HG03378 (cell line): ENCODE measurements around the gene WNK2.
"Not testable (repeated sequence)": the region's sequence is repeated elsewhere in the genome, so short reads cannot be mapped to it uniquely, and the experiment has no call there.

Experiments used
- ATAC-seq: cut with Tn5 transposase; IDR thresholded peaks from one replicate; pipeline ENCODE4 v1.9.1; 2021; ENCODE audit warnings: mild to moderate bottlenecking, moderate library complexity; ENCODE audit not compliant: unreplicated experiment

WNK2 gene

DNA sequence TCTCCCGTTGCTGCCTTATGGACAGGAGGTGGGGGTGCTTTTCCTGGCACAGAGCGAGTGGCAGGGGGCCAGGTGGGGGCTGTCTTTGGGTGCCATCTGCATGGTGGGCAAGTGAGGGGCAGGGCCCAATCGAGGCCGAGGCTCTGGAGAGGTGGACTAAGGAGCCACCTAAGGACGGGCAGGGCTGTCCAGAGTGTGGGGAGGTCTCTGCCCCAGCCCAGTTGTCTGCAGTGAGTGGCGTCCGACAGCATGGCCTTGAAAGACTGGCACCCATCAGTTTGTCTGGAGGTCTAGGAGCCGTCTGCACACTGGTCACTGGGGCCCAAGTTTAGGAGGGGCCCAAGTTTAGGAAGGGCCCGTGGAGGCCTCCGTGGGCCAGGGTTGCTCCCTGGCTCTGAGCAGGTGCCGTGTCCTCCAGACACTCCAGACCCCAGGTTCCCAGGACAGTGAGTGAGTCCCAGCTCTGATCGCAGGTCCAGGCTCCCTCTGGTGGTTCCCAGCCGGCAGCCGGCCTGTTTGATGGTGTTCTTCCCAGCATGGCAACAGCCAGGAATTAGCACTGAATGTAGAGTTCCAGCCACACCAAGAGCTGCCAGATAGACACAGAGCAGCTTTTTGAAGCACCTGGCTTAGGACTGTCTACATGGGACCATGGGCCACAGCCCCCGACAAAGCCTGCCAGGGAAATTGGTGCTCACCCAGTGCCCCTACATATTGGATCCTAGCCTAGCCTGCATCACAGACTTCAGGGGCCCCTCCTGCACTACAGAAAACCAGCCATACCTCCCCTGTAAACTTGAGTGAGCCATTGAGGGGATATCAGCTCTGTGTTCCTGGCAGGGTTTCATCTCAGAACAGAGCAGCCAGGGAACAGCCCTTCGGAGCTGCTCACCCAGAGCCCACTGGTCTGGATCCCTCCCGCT, 120.9 kb downstream of the WNK2 start:
- no peak for ATAC-seq

DNA sequence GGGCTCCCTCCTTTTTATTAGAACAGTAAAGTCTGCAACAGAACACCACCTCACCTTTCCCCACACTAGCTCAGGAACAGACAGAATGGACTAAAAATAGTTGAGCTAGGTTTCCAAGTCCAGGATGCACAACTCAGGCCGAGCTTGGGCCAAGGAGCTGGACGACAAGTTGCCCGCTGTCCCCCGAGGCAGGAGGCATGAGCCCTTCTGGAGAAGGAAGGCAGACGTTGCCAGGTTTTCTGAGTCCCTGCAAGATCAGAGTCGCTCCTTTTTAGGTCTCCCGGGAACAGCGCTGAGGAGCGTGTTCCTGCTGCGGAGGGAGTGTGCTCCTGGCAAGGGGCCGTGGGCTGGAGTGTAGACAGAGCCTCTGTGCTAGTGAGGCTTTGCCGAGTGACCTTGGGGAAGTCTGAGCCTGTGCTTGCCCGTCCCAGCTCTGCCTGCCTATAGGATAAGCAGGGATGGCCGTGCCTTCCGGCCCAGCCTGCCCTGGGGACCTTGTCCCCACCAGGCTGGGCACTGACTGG, 121.6 kb downstream of the WNK2 start:
- ATAC-seq: no peak

DNA sequence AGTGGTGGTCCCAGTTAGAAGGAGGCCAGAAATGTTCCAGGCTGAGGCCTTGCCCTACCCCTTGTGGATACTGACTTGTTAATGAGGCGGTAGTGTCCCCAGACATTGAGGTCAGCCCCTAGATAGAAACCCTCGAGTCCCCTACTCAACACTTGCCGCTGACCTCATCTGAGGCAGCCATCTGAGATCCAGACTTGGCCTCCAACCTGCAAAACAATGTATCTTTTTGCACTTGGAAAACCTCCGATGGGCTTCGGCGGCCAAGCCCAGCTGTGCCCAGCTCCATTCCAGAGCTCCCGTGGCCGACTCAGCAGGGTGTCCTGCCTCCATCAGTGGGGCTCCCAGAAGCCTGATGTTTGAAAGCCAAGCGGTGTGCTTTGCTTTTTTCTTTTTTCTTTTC, 122.1 kb downstream of the WNK2 start:
- ATAC-seq: no peak

DNA sequence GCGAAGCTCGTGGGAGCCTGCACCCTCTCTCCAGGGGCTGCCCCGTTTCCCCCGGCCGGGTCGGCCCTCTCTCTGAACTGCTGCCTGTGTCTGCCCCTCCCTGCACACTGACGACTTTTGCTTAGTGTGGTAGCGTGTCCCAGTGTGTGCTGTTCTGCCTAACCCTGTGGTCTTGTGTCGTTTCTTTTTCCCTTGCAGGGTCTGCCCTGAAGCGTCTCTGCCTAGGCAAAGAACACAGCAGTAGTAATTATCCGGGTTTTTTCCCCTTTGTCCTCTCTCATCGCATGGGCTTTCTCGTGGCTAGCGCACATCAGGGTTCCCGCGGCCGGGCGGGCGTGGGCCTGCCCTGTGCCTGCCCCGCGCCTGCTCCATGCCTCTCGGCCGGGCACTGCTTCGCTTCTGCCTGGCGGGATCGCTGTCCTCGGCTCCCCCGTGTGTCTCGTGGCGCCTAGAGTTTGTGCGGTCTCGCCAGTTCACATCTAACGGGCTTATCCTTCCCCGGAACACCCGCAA, 122.7 kb downstream of the WNK2 start:
- ATAC-seq: no peak

DNA sequence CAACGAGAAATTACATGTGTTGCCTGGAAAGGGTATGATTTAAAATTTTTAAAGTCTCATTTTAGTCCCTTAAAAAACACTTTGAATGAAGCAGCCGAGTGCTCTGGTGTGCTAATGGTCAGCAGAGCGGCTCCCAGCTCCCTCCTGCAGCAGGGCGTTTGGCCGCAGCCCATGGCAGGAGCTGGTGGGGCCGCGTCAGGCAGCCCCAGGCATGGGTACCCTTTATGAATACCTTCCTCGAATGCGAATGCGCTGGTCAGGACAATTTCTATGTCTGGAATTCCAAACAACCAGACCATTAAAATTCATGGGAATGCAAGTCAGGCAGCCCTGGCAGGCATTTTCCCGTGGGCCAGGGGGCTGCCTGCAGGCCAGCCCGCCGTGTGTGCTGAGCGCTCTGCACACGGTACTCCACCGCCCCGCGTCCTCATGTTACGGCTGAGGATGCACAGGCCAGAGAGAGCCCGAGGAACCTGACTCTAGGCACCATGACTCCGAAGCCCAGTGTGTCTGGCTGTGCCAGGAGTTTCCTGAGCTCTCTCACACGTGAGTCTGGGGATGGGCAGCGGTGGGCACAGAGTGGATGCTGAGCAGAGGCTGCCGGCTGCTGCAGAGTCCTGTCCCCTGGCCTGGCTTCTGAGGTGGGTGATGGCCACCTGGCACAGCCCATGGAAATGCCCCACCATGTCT, 123.7 kb downstream of the WNK2 start:
- no peak for ATAC-seq

DNA sequence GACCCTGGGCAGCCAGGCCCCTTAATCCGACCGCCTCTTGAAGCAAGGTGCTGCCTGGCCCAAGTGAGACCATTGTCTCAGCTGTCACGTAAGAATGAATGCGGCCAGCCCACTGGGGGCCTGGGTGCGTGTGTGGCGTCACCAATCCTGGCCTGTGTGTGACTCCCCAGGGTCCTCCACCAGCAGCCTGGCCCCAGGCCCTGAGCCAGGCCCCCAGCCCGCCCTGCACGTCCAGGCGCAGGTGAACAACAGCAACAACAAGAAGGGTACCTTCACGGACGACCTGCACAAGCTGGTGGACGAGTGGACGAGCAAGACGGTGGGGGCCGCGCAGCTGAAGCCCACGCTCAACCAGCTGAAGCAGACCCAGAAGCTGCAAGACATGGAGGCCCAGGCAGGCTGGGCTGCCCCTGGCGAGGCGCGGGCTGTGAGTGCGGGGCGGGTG, 124.2 kb downstream of the WNK2 start:
- ATAC-seq: no peak

DNA sequence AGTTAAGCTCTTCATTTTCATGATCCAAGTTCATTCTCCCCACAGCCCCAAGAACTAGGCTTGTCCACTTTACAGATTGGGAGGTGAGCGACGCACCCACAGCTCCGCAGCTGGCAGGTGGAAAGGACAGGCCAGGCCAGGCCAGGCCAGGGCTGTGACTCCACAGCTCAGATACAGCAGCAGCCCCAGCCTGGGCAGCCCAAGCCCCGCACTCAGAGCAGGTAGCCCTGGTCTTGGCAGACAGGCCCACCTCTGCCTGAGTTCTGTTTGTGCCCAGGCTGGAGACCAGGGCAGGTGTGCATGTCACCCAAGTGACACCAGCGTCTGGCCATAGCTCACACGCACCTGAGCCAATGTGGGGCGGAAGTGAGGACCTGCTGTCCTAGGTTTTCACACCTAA, 124.7 kb downstream of the WNK2 start:
- no peak for ATAC-seq

DNA sequence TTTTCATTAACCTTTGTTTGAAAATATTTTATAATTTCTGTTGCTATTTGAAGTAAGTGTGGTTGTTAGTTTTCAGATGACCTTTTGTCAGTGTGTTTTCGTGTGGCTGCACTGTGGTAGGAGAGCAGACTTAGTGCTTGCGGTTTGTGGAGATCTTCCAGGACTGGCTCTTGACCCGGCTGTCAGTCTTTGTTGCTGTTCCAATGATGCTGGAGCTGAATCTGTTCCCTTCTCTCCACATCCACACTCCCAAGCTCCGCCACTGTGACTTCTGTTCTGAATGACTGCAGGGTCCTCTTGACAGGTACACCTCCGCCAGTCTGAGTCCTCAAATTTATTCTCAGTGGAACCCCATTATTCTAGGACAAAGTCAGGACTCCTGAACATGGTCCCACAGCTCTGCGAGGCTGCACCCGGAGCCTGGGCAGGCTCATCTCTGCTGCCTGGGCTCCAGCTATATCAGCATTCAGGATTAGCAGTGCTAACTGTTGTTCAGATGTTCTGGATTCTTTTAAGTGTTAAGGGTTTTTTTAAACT, 126.0 kb downstream of the WNK2 start:
- no peak for ATAC-seq

DNA sequence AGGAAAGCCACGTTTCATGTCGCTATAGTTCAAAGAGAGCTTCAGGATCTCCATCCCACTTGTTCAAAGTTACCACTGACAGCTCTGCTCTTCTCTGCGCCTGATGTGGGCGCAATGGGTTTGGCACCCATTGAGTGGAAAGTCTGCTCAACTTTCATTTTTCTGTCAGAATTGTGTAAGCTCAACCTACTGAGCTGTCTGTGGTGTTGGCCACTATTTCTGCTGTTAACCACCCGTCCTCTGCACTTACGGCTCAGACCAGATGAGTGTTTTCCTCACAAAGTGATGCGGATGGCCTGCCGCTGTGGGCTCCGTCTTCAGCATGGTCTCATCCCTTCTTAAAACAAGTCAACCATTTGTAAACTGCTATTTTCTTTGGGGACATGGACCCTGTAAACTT, 131.2 kb downstream of the WNK2 start:
- no peak for ATAC-seq

DNA sequence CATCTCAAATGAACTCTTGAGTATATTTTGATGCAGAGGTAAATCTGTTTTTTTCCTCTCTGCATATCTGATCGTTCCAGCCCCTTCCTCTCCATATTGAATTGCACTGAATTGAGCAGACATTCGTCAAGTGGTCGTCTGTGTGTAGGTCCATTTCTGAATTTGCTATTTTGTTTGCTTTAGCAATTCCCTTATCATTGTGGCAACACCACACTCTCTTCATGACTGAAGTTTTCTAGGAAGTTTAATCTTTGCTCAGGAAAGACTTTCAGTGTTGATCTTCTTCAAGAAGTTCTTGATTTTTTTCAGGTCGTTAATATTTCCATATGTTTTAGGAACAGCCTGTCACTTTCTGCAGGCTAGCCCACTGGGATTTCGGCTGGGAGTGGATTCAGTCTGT, 132.0 kb downstream of the WNK2 start:
- no peak for ATAC-seq

DNA sequence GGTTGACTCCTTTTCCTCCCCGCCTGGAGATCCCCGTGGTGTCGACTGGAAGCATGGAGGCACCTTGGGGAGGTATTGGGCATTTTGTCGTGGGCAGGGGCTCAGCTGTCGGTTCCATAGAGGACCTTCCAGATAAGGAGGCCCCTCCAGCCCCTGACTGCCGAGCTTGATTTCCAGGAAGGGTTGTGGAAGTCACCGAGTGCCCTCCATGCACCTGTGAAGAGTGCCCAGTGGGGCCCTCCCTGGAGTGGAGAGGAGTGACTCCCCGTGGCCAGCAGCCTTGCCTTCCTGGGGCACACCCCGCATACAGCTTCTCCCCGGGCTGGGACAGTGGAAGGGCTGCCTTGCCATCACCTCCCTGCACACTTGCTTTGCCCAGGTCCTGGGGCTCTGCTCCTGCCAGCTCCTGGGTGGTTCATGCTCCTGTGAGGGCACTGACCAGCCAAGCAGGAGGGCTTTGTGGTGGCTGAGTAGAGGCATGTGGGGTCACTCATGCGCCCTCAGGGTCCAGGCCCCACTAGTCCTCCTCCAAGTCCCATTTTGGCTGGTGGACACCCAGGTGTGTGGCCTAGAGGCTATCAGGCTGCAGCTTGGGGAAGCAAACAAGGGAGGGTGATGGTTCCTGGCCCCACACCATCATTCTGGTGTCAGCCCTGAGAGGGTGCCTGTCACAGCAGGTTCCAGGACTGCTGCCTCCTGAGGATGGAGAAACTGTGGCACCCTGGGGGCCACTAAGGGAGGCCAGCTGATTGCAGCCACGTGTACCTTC, 133.0 kb downstream of the WNK2 start:
- no peak for ATAC-seq

DNA sequence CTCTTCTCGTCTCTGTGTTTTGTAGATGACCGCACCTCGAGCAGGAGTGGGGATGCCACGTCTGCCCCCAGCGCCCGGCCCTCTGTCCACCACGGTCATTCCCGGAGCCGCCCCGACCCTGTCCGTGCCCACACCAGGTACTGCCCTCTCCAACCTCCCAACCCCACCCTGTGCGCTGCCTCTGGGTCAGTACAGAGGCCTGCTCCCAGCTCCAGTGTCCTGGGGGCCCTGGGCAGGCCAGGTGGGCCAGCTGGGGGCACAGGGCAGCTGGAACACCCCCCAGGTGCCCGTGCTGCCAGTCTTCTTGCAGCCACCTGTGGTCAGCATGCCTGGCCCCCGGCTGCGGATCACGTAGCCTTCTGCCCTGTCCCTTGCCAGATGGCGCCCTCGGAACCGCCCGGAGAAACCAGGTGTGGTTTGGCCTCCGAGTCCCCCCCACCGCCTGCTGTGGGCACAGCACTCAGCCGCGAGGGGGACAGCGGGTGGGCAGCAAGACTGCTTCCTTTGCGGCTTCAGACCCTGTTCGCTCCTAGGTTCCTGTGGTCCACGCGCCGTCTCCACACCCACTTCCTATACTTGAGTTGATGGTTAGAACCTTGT, 133.7 kb downstream of the WNK2 start:
- ATAC-seq: no peak

DNA sequence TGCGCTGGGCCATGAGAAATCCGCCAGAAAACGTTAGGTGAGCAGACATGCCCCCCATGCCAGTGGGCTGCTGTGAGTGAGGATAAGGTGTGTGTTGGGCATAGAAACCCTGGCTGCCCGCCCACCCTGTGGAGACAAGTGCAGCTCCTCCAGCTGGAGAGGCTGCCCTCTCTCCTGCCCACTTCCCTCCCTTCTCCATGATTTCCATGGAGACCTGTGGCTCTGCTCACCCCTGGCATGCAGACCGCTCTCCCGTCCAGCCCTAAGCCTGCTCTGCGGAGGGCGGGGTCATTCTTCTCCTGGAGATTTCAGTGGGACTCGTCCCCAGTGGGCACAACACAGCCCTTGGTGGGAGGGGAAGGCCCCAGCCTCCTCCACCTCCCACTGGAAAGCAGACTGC, 134.5 kb downstream of the WNK2 start:
- ATAC-seq: no peak

DNA sequence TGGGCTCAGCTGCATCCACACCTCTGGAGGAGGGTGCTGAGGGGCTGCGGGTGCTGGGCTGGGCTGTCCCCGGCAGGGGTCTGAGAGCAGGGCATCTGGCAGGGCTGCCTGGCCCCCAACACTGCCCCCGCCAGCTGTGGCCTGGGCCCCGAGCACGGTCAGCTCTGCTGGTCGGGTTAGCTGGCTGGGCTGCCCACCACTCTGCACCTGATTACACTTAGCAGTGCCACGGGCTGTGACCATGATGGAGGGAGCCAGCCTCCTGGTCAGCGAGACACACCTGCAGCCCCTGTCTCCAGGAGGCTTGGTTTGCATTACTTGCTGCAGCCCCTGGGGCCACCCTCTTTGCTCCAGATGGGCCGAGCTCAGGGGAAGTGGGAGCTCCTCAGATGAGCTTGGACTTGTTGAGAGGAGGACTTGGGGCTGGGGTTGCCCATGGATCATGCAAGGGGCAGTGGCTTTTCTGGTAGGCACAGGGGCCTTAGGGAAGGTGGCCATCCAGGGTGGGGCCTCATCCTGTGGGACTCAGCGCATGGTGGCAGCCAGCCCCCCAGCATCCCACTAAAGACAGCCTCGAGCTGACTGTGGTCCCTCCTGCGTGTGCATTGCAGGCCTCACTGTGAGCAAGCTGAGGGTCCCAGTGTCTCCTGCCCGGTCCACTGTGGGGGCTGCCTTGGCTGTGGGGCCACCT, 135.5 kb downstream of the WNK2 start:
- no peak for ATAC-seq

DNA sequence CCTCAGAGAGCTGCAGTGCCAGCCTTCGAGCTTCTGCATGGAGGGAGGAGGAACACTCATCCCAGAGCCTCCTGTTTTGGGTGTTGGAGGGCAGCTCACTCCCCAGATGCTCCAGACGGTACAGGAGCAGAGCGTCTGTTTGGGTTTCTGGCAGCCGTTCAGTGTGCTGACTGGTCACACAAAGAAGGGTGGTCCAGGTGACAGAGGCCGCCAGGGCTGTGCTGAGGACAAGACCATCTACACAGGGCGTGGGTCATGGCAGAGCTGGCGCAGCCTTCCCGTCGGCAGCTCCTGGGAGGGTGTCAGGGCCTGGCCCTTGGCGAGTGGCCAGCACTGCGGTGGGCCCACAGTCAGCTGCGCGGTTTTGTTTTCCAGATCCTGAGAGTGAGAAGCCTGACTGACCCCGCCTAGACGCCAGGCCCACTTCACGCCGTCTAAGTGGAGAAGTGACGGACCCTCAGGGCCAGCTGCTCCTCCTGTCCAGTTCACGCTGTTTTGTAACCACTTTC, 136.1 kb downstream of the WNK2 start:
- ATAC-seq: no peak

DNA sequence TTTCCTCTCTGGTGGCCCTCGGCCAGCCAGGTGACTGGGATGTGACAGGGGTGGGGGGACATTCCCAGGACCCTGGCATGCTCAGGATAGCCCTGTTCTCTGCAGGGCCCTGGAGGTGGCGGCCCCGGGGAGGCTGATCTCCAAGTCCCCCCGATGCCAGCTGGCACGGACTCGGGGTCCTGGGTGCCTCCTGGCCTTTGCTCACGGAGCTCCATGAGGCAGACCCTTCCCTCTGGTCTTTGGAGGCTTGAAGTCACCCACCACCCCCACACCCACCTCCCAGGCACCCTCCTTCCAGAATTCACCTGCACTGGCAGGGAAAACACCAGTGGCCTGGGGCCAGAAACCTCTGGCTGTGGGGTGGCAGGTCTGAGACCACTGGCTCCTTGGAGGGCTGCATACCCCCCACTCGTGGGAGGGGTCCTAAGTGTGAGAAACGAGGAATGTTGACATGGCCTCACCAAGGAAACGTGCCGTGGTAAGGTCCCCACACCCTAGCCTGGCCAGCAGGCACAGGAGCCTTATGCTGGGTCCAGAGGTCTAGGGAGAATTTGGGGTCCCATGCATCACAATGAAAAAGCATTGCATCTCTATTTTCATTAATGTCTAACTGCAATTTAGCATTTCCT, 136.8 kb downstream of the WNK2 start:
- no peak for ATAC-seq

DNA sequence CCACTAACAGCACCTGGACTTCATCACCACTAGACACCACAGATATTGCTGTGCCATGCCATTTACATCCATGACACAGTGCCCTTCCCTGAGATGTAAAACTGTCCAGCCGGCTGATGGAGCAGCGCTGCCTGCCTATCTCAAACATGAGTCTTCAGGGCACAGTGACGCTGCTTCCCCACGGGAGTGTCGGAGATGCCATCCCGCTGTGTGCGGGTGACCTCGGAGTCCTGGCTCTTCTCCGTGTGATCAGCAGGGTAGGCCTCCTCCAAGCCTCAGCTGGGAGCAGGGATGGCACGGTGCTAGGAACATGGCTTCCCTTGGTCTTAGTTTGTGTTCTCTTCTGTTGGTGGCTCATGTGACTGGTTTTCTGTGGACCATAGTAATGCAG, 137.3 kb downstream of the WNK2 start:
- no peak for ATAC-seq

DNA sequence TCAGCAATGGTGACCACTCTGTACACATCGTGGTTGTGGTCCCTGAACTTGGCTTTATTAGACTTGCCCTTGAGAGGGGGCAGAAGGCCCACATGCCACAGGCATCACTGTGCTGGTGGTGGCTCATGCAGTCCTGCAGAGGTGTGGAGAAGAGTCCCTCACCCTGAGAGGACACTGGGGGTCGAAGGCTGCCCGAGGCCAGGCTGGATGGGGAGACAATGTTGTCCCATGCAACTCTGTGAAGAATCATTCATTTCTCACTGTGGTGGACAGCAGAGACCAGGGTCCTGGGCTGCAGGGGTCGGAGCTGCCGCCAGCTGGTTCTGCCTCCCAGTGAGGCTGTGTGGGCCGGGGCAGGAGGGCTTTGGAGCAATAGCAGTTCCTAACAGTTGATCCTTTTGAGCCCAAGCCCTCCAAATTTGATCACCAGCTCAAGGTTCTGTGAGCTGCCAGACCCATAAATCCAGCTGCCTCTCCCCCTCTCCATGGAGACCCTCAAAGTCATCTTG, 139.6 kb downstream of the WNK2 start:
- not testable (repeated sequence) for ATAC-seq
